ENCODE results near the gene SIL1. TPM values are rescaled to one million over a fixed set of nuclear protein-coding genes. Genes with fewer than 3 reads are reported as not detected.
"Not testable (repeated sequence)": the region's sequence is repeated elsewhere in the genome, so short reads cannot be mapped to it uniquely, and the experiment has no call there.

SIL1 gene
- polyA plus RNA-seq, 1 experiment: 64.6 TPM

DNA sequence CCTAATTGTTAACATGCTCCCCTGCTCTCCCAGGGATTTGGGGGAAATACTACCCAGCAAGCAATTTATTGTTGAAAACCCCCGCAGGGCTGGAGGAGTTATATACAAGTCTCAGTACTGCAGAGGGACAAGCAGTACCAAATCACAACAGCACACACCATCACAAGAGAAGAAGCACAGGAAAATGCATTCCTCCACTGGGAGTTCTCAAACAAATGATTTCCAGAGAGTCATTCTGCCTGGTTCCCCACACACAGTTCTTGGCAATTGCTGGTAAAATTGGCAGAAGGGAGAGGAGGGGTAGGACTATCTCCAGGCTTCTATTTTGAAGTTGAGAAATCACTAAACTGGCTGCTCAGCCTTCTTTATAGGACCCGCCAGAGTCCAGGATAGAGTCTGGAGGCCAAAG, 16.8 kb downstream of the SIL1 start:
- no peak for TF ChIP-seq CTCF (IDR thresholded peaks at IDR 0.05; ENCODE audit: low read depth, low read length)
- POLR2A ChIA-PET: no interaction called here
- CTCF ChIA-PET: no interaction called here
- H3K27ac ChIP-seq (ENCODE audit: low read depth, low read length): no peak overlapping the region
- no peak for DNase-seq (ENCODE audit: low read depth, low spot score)
- H3K27me3 ChIP-seq (ENCODE audit: control insufficient read depth, insufficient read depth, low read length): no peaks in the 10 kb centered on the region
- no peaks in the 10 kb centered on the region for H3K9me3 ChIP-seq (ENCODE audit: control insufficient read depth, insufficient read depth, low read length)
- H3K4me3 ChIP-seq (ENCODE audit: low read depth, low read length): no peak overlapping the region

GRCh38 chr5:139180850-139181249, 17.3 kb downstream of the SIL1 start:
- H3K9me3 ChIP-seq (ENCODE audit: control insufficient read depth, insufficient read depth, low read length): no peaks in the 10 kb centered on the region
- ChIA-PET POLR2A (no interaction called here), CTCF (no interaction called here)
- H3K27me3 ChIP-seq (ENCODE audit: control insufficient read depth, insufficient read depth, low read length): no peaks in the 10 kb centered on the region
- TF ChIP-seq CTCF (IDR thresholded peaks at IDR 0.05; ENCODE audit: low read depth, low read length): no peak
- H3K4me3 ChIP-seq (ENCODE audit: low read depth, low read length): no peak overlapping the region
- no peak for DNase-seq (ENCODE audit: low read depth, low spot score)
- H3K27ac ChIP-seq (ENCODE audit: low read depth, low read length): no peak overlapping the region

DNA sequence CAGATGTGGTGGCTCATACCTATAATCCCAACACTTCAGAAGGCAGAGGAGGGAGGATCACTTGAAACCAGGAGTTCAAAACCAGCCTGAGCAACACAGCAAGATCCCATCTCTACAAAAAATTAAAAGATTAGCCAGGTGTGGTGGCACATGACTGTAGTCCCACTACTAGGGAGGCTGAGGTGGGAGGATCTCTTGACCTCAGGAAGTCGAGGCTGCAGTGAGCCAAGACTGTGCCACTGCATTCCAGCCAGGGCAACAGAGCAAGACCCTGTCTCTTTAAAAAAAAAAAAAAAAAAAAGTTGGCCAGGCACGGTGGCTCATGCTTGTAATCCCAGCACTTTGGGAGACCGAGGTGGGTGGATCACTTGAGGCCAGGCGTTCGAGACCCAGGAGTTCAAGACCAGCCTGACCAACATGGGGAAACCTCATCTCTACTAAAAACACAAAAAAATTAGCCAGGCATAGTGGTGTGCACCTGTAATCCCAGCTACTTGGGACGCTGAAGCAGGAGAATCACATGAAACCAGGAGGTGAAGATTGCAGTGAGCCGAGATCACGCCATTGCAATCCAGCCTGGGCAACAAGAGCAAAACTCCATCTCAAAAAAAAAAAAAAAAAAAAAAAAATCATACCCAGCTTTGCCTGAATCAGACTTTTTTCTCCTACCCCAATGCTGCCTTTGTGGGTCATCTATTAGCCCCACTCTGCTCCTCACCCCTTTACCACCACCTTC, 18.2 kb downstream of the SIL1 start:
- POLR2A ChIA-PET: not testable (repeated sequence)

DNA sequence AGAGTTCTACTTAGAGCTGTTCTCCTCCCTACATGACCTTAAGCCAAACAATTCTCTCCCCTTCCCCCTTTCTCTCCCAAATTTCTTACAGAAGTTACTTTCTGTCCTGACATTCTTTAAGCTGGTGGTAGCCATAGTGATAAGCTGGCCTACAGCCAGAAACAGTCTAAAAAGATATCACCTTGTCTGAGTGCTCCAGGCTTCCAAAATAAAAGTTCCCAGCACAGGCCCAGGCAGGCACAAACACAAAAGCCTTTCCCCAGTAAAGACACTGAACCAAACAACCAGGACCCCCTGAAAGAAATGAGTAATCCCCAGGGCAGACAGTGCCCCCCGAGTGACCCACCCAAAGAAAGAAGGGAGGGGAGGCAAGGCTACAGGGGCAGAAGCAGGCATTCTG, 19.2 kb downstream of the SIL1 start:
- TF ChIP-seq CTCF (IDR thresholded peaks at IDR 0.05; ENCODE audit: low read depth, low read length): no peak
- Histone ChIP-seq H3K27me3 (ENCODE audit: control insufficient read depth, insufficient read depth, low read length) (no peaks in the 10 kb centered on the region), H3K9me3 (ENCODE audit: control insufficient read depth, insufficient read depth, low read length) (no peaks in the 10 kb centered on the region), H3K4me3 (ENCODE audit: low read depth, low read length) (no peak overlapping the region), H3K27ac (ENCODE audit: low read depth, low read length) (no peak overlapping the region)
- DNase-seq (ENCODE audit: low read depth, low spot score): no peak
- POLR2A ChIA-PET: no interaction called here
- CTCF ChIA-PET: no interaction called here

More for the DNA sequence above, 18.2 kb downstream of the SIL1 start:
- H3K4me3 ChIP-seq (ENCODE audit: low read depth, low read length); H3K27ac ChIP-seq (ENCODE audit: low read depth, low read length); DNase-seq (ENCODE audit: low read depth, low spot score); H3K27me3 ChIP-seq (ENCODE audit: control insufficient read depth, insufficient read depth, low read length); H3K9me3 ChIP-seq (ENCODE audit: control insufficient read depth, insufficient read depth, low read length): not testable (repeated sequence)
- CTCF ChIA-PET: interaction anchor here (0.7 kb wide), 1 partner anchor 13 kb away, joined by 3 read pairs; no protein-coding TSS in a partner anchor

GRCh38 chr5:139178589-139178917, 19.6 kb downstream of the SIL1 start:
- no peak overlapping the region for H3K27ac ChIP-seq (ENCODE audit: low read depth, low read length)
- TF ChIP-seq CTCF (IDR thresholded peaks at IDR 0.05; ENCODE audit: low read depth, low read length): no peak
- H3K4me3 ChIP-seq (ENCODE audit: low read depth, low read length): no peak overlapping the region

More at GRCh38 chr5:139178589-139178917, 19.6 kb downstream of the SIL1 start:
- Histone ChIP-seq H3K9me3 (ENCODE audit: control insufficient read depth, insufficient read depth, low read length) (no peaks in the 10 kb centered on the region), H3K27me3 (ENCODE audit: control insufficient read depth, insufficient read depth, low read length) (no peaks in the 10 kb centered on the region)
- DNase-seq (ENCODE audit: low read depth, low spot score): no peak
- CTCF ChIA-PET: no interaction called here
- POLR2A ChIA-PET: no interaction called here
